MM.1S (cell line): Measurements from ENCODE around the gene HUWE1.

Experiments used
- DNase-seq: peaks from one replicate; pipeline ENCODE4 v3.0.0-alpha.2; 2015
- H2AFZ ChIP-seq: fragments of 300-600 bp; sonication (generic); 2 replicates; pipeline ENCODE4 v1.6.0; 2016; ENCODE audit warnings: antibody characterized with exemption, low read length
- H3F3A ChIP-seq: fragments of 300-600 bp; sonication (generic); 2 replicates; pipeline ENCODE4 v1.6.1; 2016; ENCODE audit warnings: mild to moderate bottlenecking, antibody characterized with exemption, low read length, moderate library complexity, mixed read lengths; ENCODE audit not compliant: insufficient read depth
- H3K27ac ChIP-seq: fragments of 300-600 bp; sonication (generic); 2 replicates; pipeline ENCODE4 v1.5.1; 2016; ENCODE audit warnings: mild to moderate bottlenecking, low read length
- H3K27me3 ChIP-seq: fragments of 300-600 bp; sonication (generic); replicated peaks from 2 replicates; pipeline ENCODE4 v1.6.0; 2016; ENCODE audit warnings: low read length; ENCODE audit not compliant: insufficient read depth
- H3K36me3 ChIP-seq: fragments of 300-600 bp; sonication (generic); replicated peaks from 2 replicates; pipeline ENCODE4 v1.6.1; 2016; ENCODE audit warnings: mild to moderate bottlenecking, low read length, mixed read lengths; ENCODE audit not compliant: insufficient read depth
- H3K4me1 ChIP-seq: fragments of 300-600 bp; sonication (generic); 2 replicates; pipeline ENCODE4 v1.6.1; 2016; ENCODE audit warnings: low read length, mixed read lengths
- H3K4me2 ChIP-seq: fragments of 300-600 bp; sonication (generic); 2 replicates; pipeline ENCODE4 v1.6.0; 2016; ENCODE audit warnings: low read depth, low read length
- H3K4me3 ChIP-seq: fragments of 300-600 bp; sonication (generic); 2 replicates; pipeline ENCODE4 v1.5.1; 2016; ENCODE audit warnings: low read length, mixed read lengths
- H3K79me2 ChIP-seq: fragments of 300-600 bp; sonication (generic); 2 replicates; pipeline ENCODE4 v1.6.1; 2016; ENCODE audit warnings: mixed run types, low read length, mixed read lengths
- H3K9ac ChIP-seq: fragments of 300-600 bp; sonication (generic); 2 replicates; pipeline ENCODE4 v1.6.1; 2016; ENCODE audit warnings: low read length, mixed read lengths
- H3K9me2 ChIP-seq: fragments of 300-600 bp; sonication (generic); replicated peaks from 2 replicates; pipeline ENCODE4 v1.6.1; 2016; ENCODE audit warnings: mild to moderate bottlenecking, low read length, mixed read lengths; ENCODE audit not compliant: insufficient read depth
- H3K9me3 ChIP-seq: fragments of 300-600 bp; sonication (generic); replicated peaks from 2 replicates; pipeline ENCODE4 v1.6.1; 2016; ENCODE audit warnings: mild to moderate bottlenecking, low read length, mixed read lengths; ENCODE audit not compliant: insufficient read depth
- H4K20me1 ChIP-seq: fragments of 300-600 bp; sonication (generic); 2 replicates; pipeline ENCODE4 v1.6.1; 2016; ENCODE audit warnings: mild to moderate bottlenecking, low read length, moderate library complexity, mixed read lengths; ENCODE audit not compliant: insufficient read depth
- CTCF ChIP-seq: fragments of 300-600 bp; sonication (generic); IDR thresholded peaks from 2 replicates; pipeline ENCODE4 v1.5.1; 2016; ENCODE audit warnings: antibody characterized with exemption, low read length, mixed read lengths
- EZH2 ChIP-seq: fragments of 300-600 bp; sonication (generic); optimal IDR thresholded peaks from 2 replicates; pipeline ENCODE3; 2017; ENCODE audit warnings: low read depth, mild to moderate bottlenecking, antibody characterized with exemption, low read length, mixed read lengths
- EZH2phosphoT487 ChIP-seq: fragments of 300-600 bp; sonication (generic); IDR thresholded peaks from 2 replicates; pipeline ENCODE4 v1.6.1; 2018; ENCODE audit warnings: antibody characterized with exemption, low read length

HUWE1 gene

DNA sequence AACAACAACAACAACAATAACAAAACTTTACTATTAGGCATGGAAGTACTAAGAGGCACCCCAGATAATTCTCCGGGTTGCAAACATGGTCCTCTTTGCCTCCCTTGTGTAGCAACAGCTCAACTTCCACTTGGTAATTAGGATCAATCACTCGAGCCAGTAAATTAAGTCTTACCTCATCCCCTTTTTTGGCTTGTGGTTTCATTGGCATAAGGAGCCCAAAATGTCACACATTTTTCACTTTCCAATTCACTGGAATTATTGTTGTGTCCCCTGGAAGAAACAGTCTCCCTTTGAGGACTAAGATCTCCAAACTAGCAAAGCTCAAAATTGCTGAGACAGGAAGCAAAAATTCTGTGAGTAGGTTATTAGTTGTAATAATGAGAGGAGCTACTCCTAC is 203.1 kb downstream of the HUWE1 start:
- no peaks in the 10 kb centered on the region for H3K27me3 ChIP-seq
- no peaks in the 10 kb centered on the region for H3K9me2 ChIP-seq
- no peaks in the 10 kb centered on the region for H4K20me1 ChIP-seq
- no peak overlapping the region for H3K9ac ChIP-seq
- no peak overlapping the region for H2AFZ ChIP-seq
- no peak overlapping the region for H3K4me3 ChIP-seq
- H3K4me1 ChIP-seq, result 0 out of 2 replicates have a peak, but pooled peaks cover 3% of the 10 kb centered on the region
- no peaks in the 10 kb centered on the region for H3K36me3 ChIP-seq
- no peaks in the 10 kb centered on the region for H3K9me3 ChIP-seq
- no peak for DNase-seq
- H3K27ac ChIP-seq, result no peak overlapping the region
- H3K79me2 ChIP-seq, result no peaks in the 10 kb centered on the region
- no peak overlapping the region for H3K4me2 ChIP-seq
- TF ChIP-seq CTCF (no peak), EZH2phosphoT487 (no peak), EZH2 (no peak)
- no peaks in the 10 kb centered on the region for H3F3A ChIP-seq
